KMS-11 (cell line): ENCODE results near the gene RAD51B.

Source experiments
- H2AFZ ChIP-seq: fragments of 200-600 bp; sonication (generic); 2 replicates; pipeline ENCODE4 v1.6.1; 2016; ENCODE audit warnings: antibody characterized with exemption, mixed run types, low read depth
- H3K27ac ChIP-seq: fragments of 200-600 bp; sonication (generic); 2 replicates; pipeline ENCODE4 v1.6.1; 2016; ENCODE audit warnings: mild to moderate bottlenecking, mixed run types
- H3K27me3 ChIP-seq: fragments of 200-600 bp; sonication (generic); 2 replicates; pipeline ENCODE4 v1.6.1; 2017; ENCODE audit warnings: mild to moderate bottlenecking, low read depth, mixed run types, moderate library complexity; ENCODE audit not compliant: insufficient read depth
- H3K36me3 ChIP-seq: fragments of 200-600 bp; sonication (generic); 2 replicates; pipeline ENCODE4 v1.6.1; 2017; ENCODE audit warnings: mild to moderate bottlenecking, mixed run types; ENCODE audit not compliant: insufficient read depth
- H3K4me1 ChIP-seq: fragments of 200-600 bp; sonication (generic); 2 replicates; pipeline ENCODE4 v1.6.1; 2016; ENCODE audit warnings: mild to moderate bottlenecking, low read depth, mixed run types; ENCODE audit not compliant: poor library complexity, severe bottlenecking
- H3K4me2 ChIP-seq: fragments of 200-600 bp; sonication (generic); 2 replicates; pipeline ENCODE4 v1.7.0; 2016; ENCODE audit warnings: mild to moderate bottlenecking, mixed run types
- H3K4me3 ChIP-seq: fragments of 200-600 bp; sonication (generic); IDR thresholded peaks from 2 replicates; pipeline ENCODE4 v1.6.1; 2017; ENCODE audit warnings: low read depth, low read length, mixed read lengths; ENCODE audit not compliant: insufficient read depth
- H3K79me2 ChIP-seq: fragments of 200-600 bp; sonication (generic); 2 replicates; pipeline ENCODE4 v1.6.1; 2016; ENCODE audit warnings: low read depth, mixed run types; ENCODE audit not compliant: insufficient read depth
- H3K9ac ChIP-seq: fragments of 200-600 bp; sonication (generic); 2 replicates; pipeline ENCODE4 v1.6.1; 2016; ENCODE audit warnings: mild to moderate bottlenecking, mixed run types
- H4K20me1 ChIP-seq: fragments of 200-600 bp; sonication (generic); 2 replicates; pipeline ENCODE4 v1.6.1; 2016; ENCODE audit warnings: mild to moderate bottlenecking, mixed run types; ENCODE audit not compliant: insufficient read depth
- TF ChIP-seq, protein P1 (sequence below): fragments of 200-600 bp; sonication (generic); conservative IDR thresholded peaks from 2 replicates; pipeline ENCODE4 v1.6.1; 2017; ENCODE audit warnings: low read depth, mild to moderate bottlenecking, antibody characterized with exemption, low read length, moderate library complexity, mixed read lengths

RAD51B gene

DNA sequence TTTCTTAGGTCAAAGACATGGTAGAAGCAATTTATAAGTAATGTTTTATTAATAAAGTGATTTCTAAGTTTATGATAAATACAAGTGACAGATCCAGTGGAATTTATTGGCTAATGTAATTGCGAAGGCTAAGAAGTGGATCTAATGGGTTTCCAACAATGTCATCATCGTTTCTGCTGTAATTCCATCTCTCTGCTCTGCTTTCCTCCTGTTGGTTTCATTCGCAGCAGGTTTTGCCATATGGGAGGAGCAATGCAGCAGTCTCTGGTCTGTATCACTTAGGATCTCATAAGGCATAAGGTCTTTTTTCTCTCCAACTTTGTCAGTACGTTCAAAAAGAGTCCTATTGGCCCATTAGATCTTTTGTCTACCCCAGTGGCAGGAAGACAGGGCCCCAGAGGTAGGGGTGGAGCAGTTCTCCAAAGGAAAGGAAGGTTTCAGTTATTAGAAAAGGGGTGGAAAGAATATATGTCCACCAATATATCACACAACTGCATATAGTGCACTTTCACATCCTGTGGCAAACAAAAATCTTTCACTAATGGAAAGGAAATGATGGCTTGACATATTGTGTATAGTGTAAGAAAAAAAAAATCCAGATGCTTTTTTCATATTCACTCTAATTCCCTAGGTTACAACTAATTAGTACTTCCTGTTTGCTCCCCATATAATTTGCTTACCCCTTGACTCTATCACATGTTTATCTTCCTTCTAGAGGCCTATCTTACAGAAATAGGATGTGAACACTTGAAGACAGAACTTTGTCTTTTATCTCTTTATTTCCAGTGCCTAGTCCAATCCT lies 522.0 kb downstream of the RAD51B start:
- peaks cover 66% of the 10 kb centered on the region for H3K4me1 ChIP-seq

DNA sequence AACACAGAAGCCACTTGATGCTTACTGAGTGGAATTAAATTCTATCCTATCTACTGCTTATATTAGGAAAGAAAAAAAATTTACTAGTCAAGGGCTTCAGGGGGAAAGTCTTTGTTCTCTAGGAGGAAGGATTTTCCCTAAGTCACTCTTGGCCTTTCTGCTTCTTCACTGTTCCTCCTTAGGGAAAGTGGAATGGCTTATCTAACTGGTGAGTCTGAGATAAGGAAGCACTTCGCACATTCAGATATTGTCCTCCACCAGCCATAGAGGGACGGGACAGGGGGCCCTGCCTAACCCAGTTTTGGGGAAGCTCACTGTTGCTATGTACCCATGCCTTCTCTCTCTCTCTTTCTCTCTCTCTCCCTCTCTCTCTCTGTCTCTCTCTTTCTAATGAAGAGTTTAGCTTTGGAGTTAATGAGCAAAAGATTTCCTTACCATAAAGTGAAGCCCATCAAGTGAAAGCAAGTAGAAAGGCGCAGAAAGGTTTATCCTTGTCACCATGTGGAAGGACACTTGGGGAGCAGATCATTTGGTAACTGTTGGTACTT lies 522.7 kb downstream of the RAD51B start:
- Histone ChIP-seq H3K36me3 (no peaks in the 10 kb centered on the region), H2AFZ (no peak overlapping the region), H3K79me2 (no peaks in the 10 kb centered on the region), H3K27me3 (no peaks in the 10 kb centered on the region), H3K9ac (no peak overlapping the region), H4K20me1 (no peaks in the 10 kb centered on the region), H3K4me3 (no peak overlapping the region), H3K27ac (peak overlapping the region; percentile 33; the same call in 1 of the 2 replicates), H3K4me2 (peak overlapping the region; percentile 57), H3K4me1 (peaks cover 60% of the 10 kb centered on the region)
- TF ChIP-seq, protein P1, sequence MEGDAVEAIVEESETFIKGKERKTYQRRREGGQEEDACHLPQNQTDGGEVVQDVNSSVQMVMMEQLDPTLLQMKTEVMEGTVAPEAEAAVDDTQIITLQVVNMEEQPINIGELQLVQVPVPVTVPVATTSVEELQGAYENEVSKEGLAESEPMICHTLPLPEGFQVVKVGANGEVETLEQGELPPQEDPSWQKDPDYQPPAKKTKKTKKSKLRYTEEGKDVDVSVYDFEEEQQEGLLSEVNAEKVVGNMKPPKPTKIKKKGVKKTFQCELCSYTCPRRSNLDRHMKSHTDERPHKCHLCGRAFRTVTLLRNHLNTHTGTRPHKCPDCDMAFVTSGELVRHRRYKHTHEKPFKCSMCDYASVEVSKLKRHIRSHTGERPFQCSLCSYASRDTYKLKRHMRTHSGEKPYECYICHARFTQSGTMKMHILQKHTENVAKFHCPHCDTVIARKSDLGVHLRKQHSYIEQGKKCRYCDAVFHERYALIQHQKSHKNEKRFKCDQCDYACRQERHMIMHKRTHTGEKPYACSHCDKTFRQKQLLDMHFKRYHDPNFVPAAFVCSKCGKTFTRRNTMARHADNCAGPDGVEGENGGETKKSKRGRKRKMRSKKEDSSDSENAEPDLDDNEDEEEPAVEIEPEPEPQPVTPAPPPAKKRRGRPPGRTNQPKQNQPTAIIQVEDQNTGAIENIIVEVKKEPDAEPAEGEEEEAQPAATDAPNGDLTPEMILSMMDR: no peak

More for the DNA sequence above, 522.0 kb downstream of the RAD51B start:
- Histone ChIP-seq H4K20me1 (no peaks in the 10 kb centered on the region), H3K4me3 (no peak overlapping the region), H3K36me3 (no peaks in the 10 kb centered on the region), H3K27ac (peak overlapping the region; percentile 33; the same call in 1 of the 2 replicates), H2AFZ (no peak overlapping the region), H3K27me3 (no peaks in the 10 kb centered on the region), H3K79me2 (no peaks in the 10 kb centered on the region), H3K9ac (no peak overlapping the region), H3K4me2 (peak overlapping the region; percentile 57)
- TF ChIP-seq, protein P1: no peak

DNA sequence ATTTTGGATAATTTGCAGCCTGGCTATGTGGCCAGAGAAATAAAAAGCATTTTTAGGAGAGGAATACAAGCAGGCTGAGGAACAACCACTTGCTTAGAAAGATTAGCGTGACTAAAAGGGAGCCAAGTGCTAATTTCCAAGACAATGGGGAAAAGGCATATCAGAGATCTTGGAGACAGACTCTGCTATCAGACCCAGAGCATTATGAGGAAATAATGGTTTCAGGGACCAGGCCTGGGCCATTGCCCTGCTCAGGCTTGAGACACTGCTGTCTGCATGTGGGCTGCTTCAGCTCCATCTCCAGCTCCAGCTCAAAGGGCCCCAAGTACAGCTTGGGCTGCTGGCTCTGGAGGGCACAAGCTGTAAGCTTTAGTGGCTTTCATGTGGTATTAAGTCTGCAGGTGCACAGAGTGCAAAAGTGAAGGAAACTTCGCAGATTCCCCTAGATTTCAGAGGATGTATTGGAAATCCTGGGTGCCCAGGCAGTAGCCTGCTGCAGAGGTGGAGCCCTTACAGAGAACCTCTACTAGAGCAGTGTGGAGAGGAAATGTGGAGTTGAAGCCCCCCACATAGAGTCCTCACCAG lies 524.0 kb downstream of the RAD51B start:
- no peaks in the 10 kb centered on the region for H4K20me1 ChIP-seq
- H2AFZ ChIP-seq: no peak overlapping the region
- H3K4me2 ChIP-seq: 0 out of 2 replicates have a peak overlapping the region, but pooled peaks have one; percentile 21
- no peaks in the 10 kb centered on the region for H3K36me3 ChIP-seq
- no peak overlapping the region for H3K4me3 ChIP-seq
- TF ChIP-seq, protein P1: no peak
- H3K27me3 ChIP-seq: no peaks in the 10 kb centered on the region
- no peaks in the 10 kb centered on the region for H3K79me2 ChIP-seq
- peaks cover 46% of the 10 kb centered on the region for H3K4me1 ChIP-seq
- no peak overlapping the region for H3K27ac ChIP-seq
- H3K9ac ChIP-seq: no peak overlapping the region

GRCh38 chr14:68345738-68346137 lies 526.2 kb downstream of the RAD51B start:
- Histone ChIP-seq H3K27me3 (no peaks in the 10 kb centered on the region), H4K20me1 (no peaks in the 10 kb centered on the region), H3K79me2 (no peaks in the 10 kb centered on the region), H3K4me3 (no peak overlapping the region), H3K36me3 (no peaks in the 10 kb centered on the region), H3K9ac (no peak overlapping the region), H3K4me2 (no peak overlapping the region), H3K27ac (no peak overlapping the region), H2AFZ (no peak overlapping the region), H3K4me1 (peaks cover 34% of the 10 kb centered on the region)
- TF ChIP-seq, protein P1: no peak
